Ascending aorta (tissue), 2 donors: ENCODE data around the gene STX2. TPM values are rescaled to one million over a fixed set of nuclear protein-coding genes. Genes with fewer than 3 reads are reported as not detected.

Experiments
- DNase-seq, 2 donors: peaks; one replicate each; pipeline ENCODE4 v3.0.0-alpha.2; 2019; ENCODE audit warnings: low spot score in 2 of 2
- H3K27ac ChIP-seq, 2 donors: fragments of 200-600 bp; sonication (generic); one replicate each; pipeline ENCODE4 v1.5.1; 2016 to 2017; ENCODE audit warnings: mild to moderate bottlenecking in 1 of 2
- H3K27me3 ChIP-seq: fragments of 200-600 bp; sonication (generic); one replicate; pipeline ENCODE4 v1.5.1; 2017
- H3K36me3 ChIP-seq, 2 donors: fragments of 200-600 bp; sonication (generic); one replicate each; pipeline ENCODE4 v1.5.1; 2016
- H3K4me1 ChIP-seq, 2 donors: fragments of 200-600 bp; sonication (generic); one replicate each; pipeline ENCODE4 v1.5.1; 2016 to 2017; ENCODE audit warnings: mild to moderate bottlenecking in 1 of 2
- H3K4me3 ChIP-seq, 2 donors: fragments of 200-600 bp; sonication (generic); one replicate each; pipeline ENCODE4 v1.5.1; 2016 to 2017; ENCODE audit warnings: mild to moderate bottlenecking in 1 of 2
- H3K9me3 ChIP-seq, 2 donors: fragments of 200-600 bp; sonication (generic); one replicate each; pipeline ENCODE4 v1.5.1; 2016
- CTCF ChIP-seq, 3 experiments: fragments of 200-600 bp in 2 of 3; fragments of 450-650 bp in 1 of 3; sonication (generic) in 2 of 3; IDR thresholded peaks; one replicate each; pipeline ENCODE4 v1.5.1; 2016 to 2019; ENCODE audit warnings: antibody characterized with exemption in 3 of 3, mild to moderate bottlenecking in 1 of 3, moderate library complexity in 1 of 3
- intact Hi-C: fragments of 100-400 bp; cut with DNase I; formaldehyde crosslinking; loops from one replicate; pipeline ENCODE4 v1.15.1; 2023
- total RNA-seq: library from RNA; depleted of rRNA; stranded (reverse); fragments of >200 nt; gene quantifications from one replicate; pipeline ENCODE4 v1.1.0, GENCODE V29; 2016

The STX2 gene
- total RNA-seq, 1 donor from 2014 or later: 16.6 TPM

DNA sequence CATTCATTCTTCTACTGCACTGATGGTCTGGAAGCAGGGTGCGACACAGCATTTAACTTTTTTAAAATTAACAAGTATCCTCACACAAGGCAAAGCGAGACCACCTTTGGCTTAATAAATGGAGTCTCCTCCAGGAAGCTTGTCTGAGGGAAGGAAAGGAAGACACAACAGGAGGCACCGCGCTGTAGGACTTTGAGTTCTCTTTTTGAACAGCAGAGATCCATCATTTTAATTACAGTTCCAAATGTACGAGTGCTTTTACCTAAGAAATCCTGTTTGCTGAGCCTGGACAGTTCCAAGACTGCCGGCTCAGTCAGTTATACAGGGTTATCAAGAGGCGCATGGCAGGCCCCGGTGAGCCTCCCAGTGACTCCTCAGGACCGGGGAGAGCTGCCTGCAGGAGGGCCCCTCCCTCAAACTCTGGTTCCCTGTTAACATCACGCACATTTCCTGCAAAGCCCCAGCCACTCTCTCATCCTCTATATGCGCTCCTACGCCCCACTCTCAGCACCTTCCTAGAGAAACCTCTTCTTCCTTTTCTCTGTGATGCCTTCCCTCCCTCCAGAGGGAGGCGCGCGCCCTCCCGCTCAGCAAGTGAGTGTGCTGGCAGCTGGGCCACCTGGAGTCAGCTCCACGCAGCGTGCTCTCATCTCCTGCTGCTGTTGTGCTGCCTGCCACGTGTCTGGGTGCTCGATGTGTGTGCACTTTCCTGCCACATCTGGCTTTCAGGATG lies 46.1 kb downstream of the STX2 start:
- Histone ChIP-seq H3K36me3 (peaks cover 41 to 79% of the 10 kb centered on the region in 2 donors), H3K27me3 (no peaks in the 10 kb centered on the region), H3K27ac (no peak overlapping the region), H3K4me1 (no peaks in the 10 kb centered on the region), H3K4me3 (no peak overlapping the region), H3K9me3 (no peaks in the 10 kb centered on the region)
- intact Hi-C loops: no loop called here
- no peak for DNase-seq
- no peak for TF ChIP-seq CTCF (IDR thresholded peaks at IDR 0.05)

GRCh38 chr12:130791629-130792028 lies 47.4 kb downstream of the STX2 start:
- DNase-seq: no peak
- Histone ChIP-seq H3K9me3 (no peaks in the 10 kb centered on the region), H3K36me3 (peaks cover 31 to 78% of the 10 kb centered on the region in 2 donors), H3K27me3 (no peaks in the 10 kb centered on the region), H3K4me3 (no peak overlapping the region), H3K4me1 (no peaks in the 10 kb centered on the region), H3K27ac (no peak overlapping the region)
- no peak for TF ChIP-seq CTCF (IDR thresholded peaks at IDR 0.05)
- intact Hi-C loops: no loop called here

GRCh38 chr12:130788515-130788914 lies 50.5 kb downstream of the STX2 start:
- Histone ChIP-seq H3K9me3 (peaks cover 9 to 16% of the 10 kb centered on the region in 2 donors), H3K27ac (no peak overlapping the region), H3K36me3 (peaks cover 22 to 76% of the 10 kb centered on the region in 2 donors), H3K4me3 (no peak overlapping the region), H3K4me1 (no peaks in the 10 kb centered on the region), H3K27me3 (no peaks in the 10 kb centered on the region)
- DNase-seq: no peak
- no peak for TF ChIP-seq CTCF (IDR thresholded peaks at IDR 0.05)
- intact Hi-C loops: no loop called here

- intact Hi-C loops: no loop called here
- Histone ChIP-seq H3K4me1 (no peaks in the 10 kb centered on the region), H3K4me3 (no peak overlapping the region), H3K9me3 (peaks cover 9 to 16% of the 10 kb centered on the region in 2 donors), H3K27ac (no peak overlapping the region), H3K36me3 (peaks cover 23 to 70% of the 10 kb centered on the region in 2 donors), H3K27me3 (no peaks in the 10 kb centered on the region)
- no peak for TF ChIP-seq CTCF (IDR thresholded peaks at IDR 0.05)
- no peak for DNase-seq
These were observed 51.3 kb downstream of the STX2 start for GRCh38 chr12:130787445-130788410.

GRCh38 chr12:130787041-130787440 lies 52.0 kb downstream of the STX2 start:
- no peaks in the 10 kb centered on the region for H3K4me1 ChIP-seq
- no peak for DNase-seq
- H3K36me3 ChIP-seq: peaks cover 23 to 64% of the 10 kb centered on the region in 2 donors
- peaks cover 9 to 16% of the 10 kb centered on the region in 2 donors for H3K9me3 ChIP-seq
- no peak overlapping the region for H3K27ac ChIP-seq
- no peak overlapping the region for H3K4me3 ChIP-seq
- no peak for TF ChIP-seq CTCF (IDR thresholded peaks at IDR 0.05)
- no peaks in the 10 kb centered on the region for H3K27me3 ChIP-seq
- intact Hi-C loops: no loop called here
